ENCODE measurements around the gene CLC.

CLC gene

GRCh38 chr19:39746836-39747529 is 9.2 kb upstream of the CLC start:
- no peak overlapping the region for H3K4me3 ChIP-seq (ENCODE audit: low read depth, low read length)
- peak; percentile 10 for DNase-seq (ENCODE audit: low read depth)
- TF ChIP-seq CTCF (IDR thresholded peaks at IDR 0.05; ENCODE audit: control insufficient read depth, extremely low read depth, insufficient read depth): no peak

- DNase-seq (ENCODE audit: low read depth): no peak
- TF ChIP-seq CTCF (IDR thresholded peaks at IDR 0.05; ENCODE audit: control insufficient read depth, extremely low read depth, insufficient read depth): no peak
- no peak overlapping the region for H3K4me3 ChIP-seq (ENCODE audit: low read depth, low read length)
Observed at GRCh38 chr19:39745643-39746042, 7.8 kb upstream of the CLC start.

- no peak for TF ChIP-seq CTCF (IDR thresholded peaks at IDR 0.05; ENCODE audit: control insufficient read depth, extremely low read depth, insufficient read depth)
- no peak overlapping the region for H3K4me3 ChIP-seq (ENCODE audit: low read depth, low read length)
Observed at GRCh38 chr19:39740395-39740794, 2.6 kb upstream of the CLC start.

GRCh38 chr19:39738814-39739213 is 985 bp upstream of the CLC start:
- no peak overlapping the region for H3K4me3 ChIP-seq (ENCODE audit: low read depth, low read length)
- no peak for DNase-seq (ENCODE audit: low read depth)
- no peak for TF ChIP-seq CTCF (IDR thresholded peaks at IDR 0.05; ENCODE audit: control insufficient read depth, extremely low read depth, insufficient read depth)

More at GRCh38 chr19:39740395-39740794, 2.6 kb upstream of the CLC start:
- DNase-seq (ENCODE audit: low read depth): no peak

GRCh38 chr19:39737351-39737750 is 478 bp downstream of the CLC start:
- H3K4me3 ChIP-seq (ENCODE audit: low read depth, low read length): no peak overlapping the region
- no peak for TF ChIP-seq CTCF (IDR thresholded peaks at IDR 0.05; ENCODE audit: control insufficient read depth, extremely low read depth, insufficient read depth)
- DNase-seq (ENCODE audit: low read depth): no peak

GRCh38 chr19:39736088-39736487 is 1.7 kb downstream of the CLC start:
- TF ChIP-seq CTCF (IDR thresholded peaks at IDR 0.05; ENCODE audit: control insufficient read depth, extremely low read depth, insufficient read depth): no peak
- DNase-seq (ENCODE audit: low read depth): no peak
- no peak overlapping the region for H3K4me3 ChIP-seq (ENCODE audit: low read depth, low read length)

- no peak for TF ChIP-seq CTCF (IDR thresholded peaks at IDR 0.05; ENCODE audit: control insufficient read depth, extremely low read depth, insufficient read depth)
- no peak overlapping the region for H3K4me3 ChIP-seq (ENCODE audit: low read depth, low read length)
- DNase-seq (ENCODE audit: low read depth): no peak
Observed at GRCh38 chr19:39735688-39736087, 2.1 kb downstream of the CLC start.

Measured in LNCaP clone FGC (cell line).